ENCODE measurements around the gene RAPGEF2.

The RAPGEF2 gene

DNA sequence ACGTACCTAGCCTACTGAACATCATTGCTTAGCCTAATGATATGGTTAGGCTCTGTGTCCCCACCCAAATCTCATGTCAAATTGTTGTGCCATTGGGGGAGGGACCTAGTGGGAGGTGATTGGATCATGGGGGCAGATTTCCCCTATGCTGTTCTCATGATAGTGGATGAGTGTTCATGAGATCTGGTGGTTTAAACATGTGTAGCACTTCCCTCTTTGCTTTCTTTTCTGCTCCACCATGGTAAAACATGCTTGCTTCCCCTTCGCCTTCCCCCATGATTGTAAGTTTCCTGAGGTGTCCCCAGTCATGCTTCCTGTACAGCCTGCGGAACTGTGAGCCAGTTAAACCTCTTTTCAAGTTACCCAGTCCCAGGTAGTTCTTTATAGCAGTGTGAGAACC is 102.6 kb downstream of the RAPGEF2 start:
- Histone ChIP-seq H3K4me3 (no peak overlapping the region), H3K27ac (no peak overlapping the region), H3K9me3 (no peaks in the 10 kb centered on the region), H3K4me1 (peaks cover 0 to 50% (median 9%) of the 10 kb centered on the region in 4 donors), H3K27me3 (no peaks in the 10 kb centered on the region), H3K36me3 (no peaks in the 10 kb centered on the region)
- intact Hi-C loops (cut with DNase I; ENCODE audit: low total_unique reads): loop anchor here (10.0 kb wide), 1 partner anchor 239 kb away; no protein-coding TSS in a partner anchor
- no peak for DNase-seq
- no peak for TF ChIP-seq CTCF (IDR thresholded peaks at IDR 0.05)

GRCh38 chr4:159206427-159206871 is 103.6 kb downstream of the RAPGEF2 start:
- Histone ChIP-seq H3K27me3 (no peaks in the 10 kb centered on the region), H3K4me3 (no peak overlapping the region), H3K4me1 (peaks cover 0 to 42% (median 9%) of the 10 kb centered on the region in 4 donors), H3K36me3 (no peaks in the 10 kb centered on the region), H3K27ac (peak overlapping the region; percentile 14 to 18), H3K9me3 (no peaks in the 10 kb centered on the region)
- TF ChIP-seq CTCF (IDR thresholded peaks at IDR 0.05): no peak
- DNase-seq: no peak
- intact Hi-C loops (cut with DNase I; ENCODE audit: low total_unique reads): loop anchor here (10.0 kb wide), 1 partner anchor 238 kb away; no protein-coding TSS in a partner anchor

- TF ChIP-seq CTCF (IDR thresholded peaks at IDR 0.05): no peak
- Histone ChIP-seq H3K36me3 (no peaks in the 10 kb centered on the region), H3K4me3 (no peak overlapping the region), H3K9me3 (no peaks in the 10 kb centered on the region), H3K27me3 (no peaks in the 10 kb centered on the region), H3K4me1 (peaks cover 0 to 47% (median 5%) of the 10 kb centered on the region in 4 donors), H3K27ac (no peak overlapping the region)
- intact Hi-C loops (cut with DNase I; ENCODE audit: low total_unique reads): loop anchor here (10.0 kb wide), 1 partner anchor 236 kb away; no protein-coding TSS in a partner anchor
- DNase-seq: no peak
Observed at GRCh38 chr4:159209249-159209648, 106.4 kb downstream of the RAPGEF2 start.

GRCh38 chr4:159210975-159211374 is 108.1 kb downstream of the RAPGEF2 start:
- no peak for DNase-seq
- H3K4me1 ChIP-seq: peaks cover 0 to 44% (median 1%) of the 10 kb centered on the region in 4 donors
- TF ChIP-seq CTCF (IDR thresholded peaks at IDR 0.05): no peak
- H3K9me3 ChIP-seq: no peaks in the 10 kb centered on the region
- no peak overlapping the region for H3K27ac ChIP-seq
- H3K36me3 ChIP-seq: no peaks in the 10 kb centered on the region
- H3K27me3 ChIP-seq: no peaks in the 10 kb centered on the region
- no peak overlapping the region for H3K4me3 ChIP-seq
- intact Hi-C loops (cut with DNase I; ENCODE audit: low total_unique reads): no loop called here

DNA sequence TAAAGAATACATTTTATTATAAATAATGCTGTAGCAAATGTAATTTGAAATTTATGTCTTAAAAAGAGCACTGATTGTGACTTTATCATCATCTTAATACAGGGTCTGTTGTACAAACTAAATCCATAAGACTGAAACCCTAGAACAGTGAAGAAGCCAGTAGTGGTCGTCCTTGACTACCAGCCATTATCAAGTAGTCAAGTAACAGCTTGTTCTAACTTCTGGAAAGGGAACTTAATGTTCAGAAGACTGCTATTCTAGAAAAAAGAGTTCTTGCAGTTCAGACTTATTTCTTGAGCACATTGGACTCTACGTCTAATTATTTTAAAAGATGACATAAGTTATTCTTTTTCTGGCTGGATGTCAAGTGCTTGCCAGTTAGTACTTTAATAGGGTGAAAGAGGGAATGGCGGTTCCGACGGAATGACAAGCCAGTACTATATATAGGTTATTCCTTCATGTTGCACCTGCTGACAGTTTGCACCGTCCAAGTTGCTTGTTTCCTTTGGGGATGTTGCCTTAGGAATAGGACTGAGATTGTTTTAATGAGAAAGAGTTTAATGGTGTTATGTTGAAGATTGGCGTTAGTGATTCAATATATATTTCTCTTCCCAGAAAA is 109.9 kb downstream of the RAPGEF2 start:
- no peaks in the 10 kb centered on the region for H3K36me3 ChIP-seq
- peak overlapping the region; percentile 59 to 64 for H3K27ac ChIP-seq
- DNase-seq: no peak
- peaks cover 0 to 37% (median 3%) of the 10 kb centered on the region in 4 donors for H3K4me1 ChIP-seq
- H3K4me3 ChIP-seq: no peak overlapping the region
- H3K9me3 ChIP-seq: no peaks in the 10 kb centered on the region
- no peak for TF ChIP-seq CTCF (IDR thresholded peaks at IDR 0.05)
- intact Hi-C loops (cut with DNase I; ENCODE audit: low total_unique reads): no loop called here
- no peaks in the 10 kb centered on the region for H3K27me3 ChIP-seq

Measured in tibial artery (tissue), 4 donors.